Prostate gland (tissue), 2 donors: ENCODE measurements around the gene FDCSP. TPM values are rescaled to one million over a fixed set of nuclear protein-coding genes. Genes with fewer than 3 reads are reported as not detected.

Experiments used
- DNase-seq: peaks from one replicate; pipeline ENCODE4 v3.0.0-alpha.2; 2019; ENCODE audit warnings: low spot score
- H3K27ac ChIP-seq, 2 donors: fragments of 200-600 bp; sonication (generic); 2 replicates each; pipeline ENCODE4 v1.5.1; 2017 to 2019
- H3K27me3 ChIP-seq: fragments of 200-600 bp; sonication (generic); replicated peaks from 2 replicates; pipeline ENCODE4 v1.5.1; 2019; ENCODE audit not compliant: insufficient read depth
- H3K36me3 ChIP-seq, 2 donors: fragments of 200-600 bp; sonication (generic); 1 replicate in 1 of 2; 2 replicates in 1 of 2; pipeline versions ENCODE4 v1.5.1 to v1.8.1; 2017 to 2019
- H3K4me1 ChIP-seq: fragments of 200-600 bp; sonication (generic); replicated peaks from 2 replicates; pipeline ENCODE4 v1.5.1; 2019
- H3K4me3 ChIP-seq, 2 donors: fragments of 200-600 bp; sonication (generic); 2 replicates each; pipeline ENCODE4 v1.5.1; 2017 to 2019
- H3K9me3 ChIP-seq: fragments of 200-600 bp; sonication (generic); 2 replicates; pipeline ENCODE4 v1.5.1; 2017
- CTCF ChIP-seq, 4 experiments: fragments of 200-600 bp in 2 of 4; fragments of 450-650 bp in 2 of 4; sonication (generic) in 2 of 4; IDR thresholded peaks; 1 replicate in 3 of 4; 2 replicates in 1 of 4; pipeline ENCODE4 v1.5.1; 2016 to 2019; ENCODE audit warnings: antibody characterized with exemption in 4 of 4, mild to moderate bottlenecking in 2 of 4, moderate library complexity in 2 of 4
- POLR2A ChIP-seq: fragments of 450-650 bp; IDR thresholded peaks from one replicate; pipeline ENCODE4 v1.6.1; 2016; ENCODE audit warnings: antibody characterized with exemption, mild to moderate bottlenecking
- POLR2AphosphoS5 ChIP-seq: sonication (generic); formaldehyde crosslinking; IDR thresholded peaks from one replicate; pipeline ENCODE4 v1.6.1; 2017; ENCODE audit warnings: antibody characterized with exemption
- WGBS: methylation state at CpG from one replicate; pipeline ENCODE4 v1.1.5; 2018; 5-methylcytosine and 5-hydroxymethylcytosine counted together
- intact Hi-C: fragments of 100-400 bp; cut with DNase I; formaldehyde crosslinking; loops from one replicate; pipeline ENCODE4 v1.14.2; 2022
- total RNA-seq, 2 donors: library from RNA; depleted of rRNA; stranded (reverse); fragments of >200 nt; gene quantifications; one replicate each; pipeline ENCODE4 v1.1.0, GENCODE V29; 2016

Gene FDCSP
- not detected for total RNA-seq

GRCh38 chr4:70225824-70226223 is at the start of gene FDCSP:
Gene FDCSP, plus strand, starts transcription at chr4:70226124. Its CDS starts 5,071 bp downstream, at chr4:70231195.
- Histone ChIP-seq H3K27ac (no peak within 1 kb of the TSS), H3K36me3 (no peaks in the 10 kb centered on the region), H3K4me1 (no peaks in the 10 kb centered on the region), H3K4me3 (no peak within 1 kb of the TSS), H3K27me3 (no peaks in the 10 kb centered on the region), H3K9me3 (no peaks in the 10 kb centered on the region)
- intact Hi-C loops = no loop called here
- 53% methylated on average over 2 of the region's 2 CpGs for WGBS
- no peak for DNase-seq
- TF ChIP-seq POLR2AphosphoS5 = no peak
- no peak for TF ChIP-seq POLR2A
- TF ChIP-seq CTCF (IDR thresholded peaks at IDR 0.05) = no peak

DNA sequence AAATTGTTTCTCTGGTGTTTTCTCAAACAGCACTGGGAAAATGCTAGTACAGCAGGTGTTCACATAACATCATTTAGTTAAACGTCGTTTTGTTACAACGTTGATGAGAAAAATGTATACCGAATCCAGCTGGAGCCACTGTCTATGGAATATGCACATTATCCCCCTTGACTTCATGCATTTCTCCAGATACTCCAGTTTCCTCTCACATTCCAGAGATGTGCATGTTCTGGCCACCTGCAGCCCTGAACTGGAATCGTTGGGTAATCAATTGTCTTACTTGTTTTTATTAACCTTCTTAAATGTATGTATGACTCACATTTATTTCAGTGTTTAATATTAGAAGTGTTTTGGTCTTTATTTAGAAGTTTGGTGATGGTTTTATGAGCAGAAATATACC is 48.8 kb upstream of the FDCSP start:
- no peaks in the 10 kb centered on the region for H3K27me3 ChIP-seq
- H3K36me3 ChIP-seq = no peaks in the 10 kb centered on the region
- no peaks in the 10 kb centered on the region for H3K4me1 ChIP-seq
- 64% methylated on average over 5 of the region's 5 CpGs for WGBS
- no peak overlapping the region for H3K4me3 ChIP-seq
- no peak for DNase-seq
- TF ChIP-seq POLR2A (no peak), CTCF (IDR thresholded peaks at IDR 0.05) (no peak), POLR2AphosphoS5 (no peak)
- intact Hi-C loops = no loop called here
- no peaks in the 10 kb centered on the region for H3K9me3 ChIP-seq
- H3K27ac ChIP-seq = no peak overlapping the region

GRCh38 chr4:70178075-70178660 is 47.8 kb upstream of the FDCSP start:
- no peak for TF ChIP-seq POLR2AphosphoS5
- no peak for TF ChIP-seq CTCF (IDR thresholded peaks at IDR 0.05)
- no peak for TF ChIP-seq POLR2A
- intact Hi-C loops = no loop called here
- H3K27me3 ChIP-seq = no peaks in the 10 kb centered on the region
- DNase-seq = no peak
- H3K4me3 ChIP-seq = no peak overlapping the region
- 87% methylated on average over 5 of the region's 5 CpGs for WGBS
- no peaks in the 10 kb centered on the region for H3K9me3 ChIP-seq
- no peak overlapping the region for H3K27ac ChIP-seq
- H3K36me3 ChIP-seq = no peaks in the 10 kb centered on the region
- no peaks in the 10 kb centered on the region for H3K4me1 ChIP-seq

- TF ChIP-seq CTCF (IDR thresholded peaks at IDR 0.05) (no peak), POLR2AphosphoS5 (no peak), POLR2A (no peak)
- H3K9me3 ChIP-seq = no peaks in the 10 kb centered on the region
- intact Hi-C loops = no loop called here
Observed at GRCh38 chr4:70179811-70180210, 46.1 kb upstream of the FDCSP start.

GRCh38 chr4:70181864-70182263 is 44.1 kb upstream of the FDCSP start:
- no peak overlapping the region for H3K27ac ChIP-seq
- no peak overlapping the region for H3K4me3 ChIP-seq
- H3K9me3 ChIP-seq = no peaks in the 10 kb centered on the region
- WGBS = 45% methylated on average over 1 of the region's 1 CpG
- no peaks in the 10 kb centered on the region for H3K27me3 ChIP-seq
- H3K4me1 ChIP-seq = no peaks in the 10 kb centered on the region
- intact Hi-C loops = no loop called here
- no peak for DNase-seq
- no peak for TF ChIP-seq CTCF (IDR thresholded peaks at IDR 0.05)
- no peak for TF ChIP-seq POLR2AphosphoS5
- no peak for TF ChIP-seq POLR2A
- H3K36me3 ChIP-seq = no peaks in the 10 kb centered on the region

More at GRCh38 chr4:70179811-70180210, 46.1 kb upstream of the FDCSP start:
- Histone ChIP-seq H3K27me3 (no peaks in the 10 kb centered on the region), H3K27ac (no peak overlapping the region), H3K4me3 (no peak overlapping the region), H3K4me1 (no peaks in the 10 kb centered on the region), H3K36me3 (no peaks in the 10 kb centered on the region)
- 64% methylated on average over 2 of the region's 2 CpGs for WGBS
- no peak for DNase-seq
